Breast epithelium (tissue), 4 donors: Measurements from ENCODE around the gene EPG5. TPM values are rescaled to one million over a fixed set of nuclear protein-coding genes. Genes with fewer than 3 reads are reported as not detected.

ENCODE experiments used
- DNase-seq, 2 donors: peaks; one replicate each; pipeline ENCODE4 v3.0.0-alpha.2; 2019; ENCODE audit warnings: low spot score in 2 of 2
- H3K27ac ChIP-seq, 2 donors: fragments of 200-600 bp; sonication (generic) in 1 of 2; one replicate each; pipeline ENCODE4 v1.5.1; 2016 to 2019; ENCODE audit warnings: mild to moderate bottlenecking in 1 of 2
- H3K27me3 ChIP-seq, 2 donors: fragments of 200-600 bp; sonication (generic) in 1 of 2; one replicate each; pipeline versions ENCODE4 v1.5.1 to v1.6.0; 2017 to 2019; ENCODE audit warnings: control low read depth in 1 of 2, mild to moderate bottlenecking in 1 of 2
- H3K36me3 ChIP-seq: fragments of 200-600 bp; one replicate; pipeline ENCODE4 v1.5.1; 2019
- H3K4me1 ChIP-seq, 2 donors: fragments of 200-600 bp; sonication (generic); one replicate each; pipeline ENCODE4 v1.5.1; 2016 to 2019; ENCODE audit warnings: control low read depth in 1 of 2
- H3K4me3 ChIP-seq, 3 donors: fragments of 200-600 bp; sonication (generic); 1 replicate in 2 of 3; 2 replicates in 1 of 3; pipeline ENCODE4 v1.5.1; 2016 to 2019; ENCODE audit warnings: mild to moderate bottlenecking in 3 of 3, moderate library complexity in 2 of 3
- H3K9me3 ChIP-seq, 2 donors: fragments of 200-600 bp; sonication (generic) in 1 of 2; one replicate each; pipeline ENCODE4 v1.5.1; 2016 to 2019; ENCODE audit warnings: control low read depth in 1 of 2
- POLR2A ChIP-seq: fragments of 450-650 bp; IDR thresholded peaks from one replicate; pipeline ENCODE4 v1.6.1; 2016; ENCODE audit warnings: antibody characterized with exemption, mild to moderate bottlenecking, moderate library complexity
- POLR2AphosphoS5 ChIP-seq, 3 donors: sonication (generic); formaldehyde crosslinking; IDR thresholded peaks; one replicate each; pipeline ENCODE4 v1.6.1; 2017; ENCODE audit warnings: antibody characterized with exemption in 3 of 3
- intact Hi-C: fragments of 100-400 bp; cut with DNase I; formaldehyde crosslinking; loops from one replicate; pipeline ENCODE4 v1.15.1; 2023; ENCODE audit warnings: low total_unique reads
- total RNA-seq, 3 donors: library from RNA; depleted of rRNA; stranded (reverse); fragments of >200 nt; gene quantifications; one replicate each; pipeline ENCODE4 v1.1.0, GENCODE V29; 2016
- TF ChIP-seq, protein P1 (sequence below), 3 donors: fragments of 450-650 bp; IDR thresholded peaks; one replicate each; pipeline ENCODE4 v1.5.1; 2016 to 2017; ENCODE audit warnings: antibody characterized with exemption in 3 of 3, mild to moderate bottlenecking in 3 of 3, moderate library complexity in 3 of 3

The EPG5 gene
- total RNA-seq, 3 donors from 2014 or later: 38.7 to 64.5 (median 48.8) TPM

DNA sequence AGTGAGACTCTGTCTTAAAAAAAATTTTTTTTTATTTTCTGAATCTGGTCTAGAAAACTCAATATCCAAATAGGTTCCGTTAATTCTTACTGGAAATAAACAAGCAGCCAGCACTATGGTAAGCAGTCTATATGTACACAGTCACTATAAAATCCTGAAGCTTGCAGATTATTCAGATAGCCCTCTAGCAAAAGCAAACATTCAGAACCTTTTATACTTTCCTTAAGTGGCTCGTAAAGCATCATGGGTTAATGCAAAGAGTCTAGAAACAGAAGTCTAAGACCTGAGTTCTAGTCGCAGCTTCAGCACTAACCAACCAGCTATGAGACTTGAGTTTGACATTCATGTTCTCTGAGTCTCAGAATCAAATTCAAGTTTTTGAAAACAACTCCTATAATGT, 89.7 kb downstream of the EPG5 start:
- H3K36me3 ChIP-seq: peaks cover 10% of the 10 kb centered on the region
- H3K4me1 ChIP-seq: no peaks in the 10 kb centered on the region
- H3K4me3 ChIP-seq: no peak overlapping the region
- intact Hi-C loops: no loop called here
- TF ChIP-seq POLR2A (no peak), POLR2AphosphoS5 (IDR thresholded peaks at IDR 0.05) (no peak)
- TF ChIP-seq, protein P1, sequence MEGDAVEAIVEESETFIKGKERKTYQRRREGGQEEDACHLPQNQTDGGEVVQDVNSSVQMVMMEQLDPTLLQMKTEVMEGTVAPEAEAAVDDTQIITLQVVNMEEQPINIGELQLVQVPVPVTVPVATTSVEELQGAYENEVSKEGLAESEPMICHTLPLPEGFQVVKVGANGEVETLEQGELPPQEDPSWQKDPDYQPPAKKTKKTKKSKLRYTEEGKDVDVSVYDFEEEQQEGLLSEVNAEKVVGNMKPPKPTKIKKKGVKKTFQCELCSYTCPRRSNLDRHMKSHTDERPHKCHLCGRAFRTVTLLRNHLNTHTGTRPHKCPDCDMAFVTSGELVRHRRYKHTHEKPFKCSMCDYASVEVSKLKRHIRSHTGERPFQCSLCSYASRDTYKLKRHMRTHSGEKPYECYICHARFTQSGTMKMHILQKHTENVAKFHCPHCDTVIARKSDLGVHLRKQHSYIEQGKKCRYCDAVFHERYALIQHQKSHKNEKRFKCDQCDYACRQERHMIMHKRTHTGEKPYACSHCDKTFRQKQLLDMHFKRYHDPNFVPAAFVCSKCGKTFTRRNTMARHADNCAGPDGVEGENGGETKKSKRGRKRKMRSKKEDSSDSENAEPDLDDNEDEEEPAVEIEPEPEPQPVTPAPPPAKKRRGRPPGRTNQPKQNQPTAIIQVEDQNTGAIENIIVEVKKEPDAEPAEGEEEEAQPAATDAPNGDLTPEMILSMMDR (IDR thresholded peaks at IDR 0.05): no peak
- no peak overlapping the region for H3K27ac ChIP-seq
- no peak for DNase-seq
- H3K9me3 ChIP-seq: no peaks in the 10 kb centered on the region
- H3K27me3 ChIP-seq: no peaks in the 10 kb centered on the region

DNA sequence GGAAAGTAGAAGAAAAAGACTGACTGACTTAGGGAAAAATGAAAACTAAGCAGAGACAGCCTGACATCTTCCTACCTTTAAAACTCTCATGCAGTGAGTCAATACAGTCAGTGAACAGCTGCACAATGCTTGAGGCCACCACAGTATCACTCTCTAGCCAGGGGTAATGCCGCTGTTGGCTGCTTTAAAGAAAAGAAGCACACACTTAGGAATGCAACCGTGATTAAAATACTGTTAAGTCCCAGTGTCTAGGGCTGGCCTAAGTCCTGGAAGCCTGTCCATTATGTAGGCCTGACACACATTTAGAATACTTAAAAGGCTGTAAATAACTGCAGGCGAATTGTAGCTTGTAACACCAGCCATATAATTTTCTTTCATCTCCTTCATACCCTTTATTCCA, 91.0 kb downstream of the EPG5 start:
- TF ChIP-seq, protein P1 (IDR thresholded peaks at IDR 0.05): no peak
- TF ChIP-seq POLR2AphosphoS5 (IDR thresholded peaks at IDR 0.05) (no peak), POLR2A (no peak)
- Histone ChIP-seq H3K36me3 (peaks cover 10% of the 10 kb centered on the region), H3K9me3 (no peaks in the 10 kb centered on the region), H3K27ac (no peak overlapping the region), H3K27me3 (no peaks in the 10 kb centered on the region), H3K4me3 (no peak overlapping the region), H3K4me1 (no peaks in the 10 kb centered on the region)
- DNase-seq: no peak
- intact Hi-C loops: no loop called here

DNA sequence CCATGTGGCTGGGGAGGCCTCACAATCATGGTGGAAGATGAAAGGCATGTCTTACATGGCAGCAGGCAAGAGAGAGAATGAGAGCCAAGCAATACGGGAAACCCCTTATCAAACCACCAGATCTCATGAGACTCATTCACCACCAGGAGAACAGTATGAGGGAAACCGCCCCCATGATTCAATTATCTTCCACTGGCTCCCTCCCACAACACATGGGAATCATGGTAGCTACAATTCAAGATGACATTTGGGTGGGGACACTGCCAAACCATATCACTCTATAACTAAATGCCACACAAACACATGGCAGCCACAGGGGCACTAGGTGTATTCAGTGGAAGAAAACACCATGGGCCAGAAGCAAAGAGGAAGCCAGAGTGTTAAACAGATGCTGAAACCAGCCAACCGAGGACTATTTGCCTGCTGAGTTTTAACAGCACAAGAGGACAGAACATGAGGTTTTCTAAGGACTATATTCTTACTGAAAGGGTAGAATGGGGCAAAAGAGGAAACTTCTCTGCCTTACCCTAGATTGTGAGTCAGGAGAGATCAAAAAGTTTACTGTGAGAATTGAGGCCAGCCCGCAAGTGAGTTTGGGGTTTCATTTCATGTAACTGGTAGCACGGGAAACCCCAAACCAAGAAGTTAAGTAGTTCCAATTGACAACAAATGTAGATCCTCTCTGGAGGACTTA, 92.5 kb downstream of the EPG5 start:
- intact Hi-C loops: no loop called here
- H3K9me3 ChIP-seq: no peaks in the 10 kb centered on the region
- no peaks in the 10 kb centered on the region for H3K27me3 ChIP-seq
- no peaks in the 10 kb centered on the region for H3K4me1 ChIP-seq
- DNase-seq: no peak
- H3K4me3 ChIP-seq: no peak overlapping the region
- H3K27ac ChIP-seq: no peak overlapping the region
- peaks cover 10% of the 10 kb centered on the region for H3K36me3 ChIP-seq
- TF ChIP-seq, protein P1 (IDR thresholded peaks at IDR 0.05): no peak
- no peak for TF ChIP-seq POLR2AphosphoS5 (IDR thresholded peaks at IDR 0.05)
- no peak for TF ChIP-seq POLR2A

GRCh38 chr18:45871431-45872084, 95.6 kb downstream of the EPG5 start:
- intact Hi-C loops: no loop called here
- peaks cover 10% of the 10 kb centered on the region for H3K36me3 ChIP-seq
- no peak for DNase-seq
- TF ChIP-seq POLR2AphosphoS5 (IDR thresholded peaks at IDR 0.05): no peak
- TF ChIP-seq, protein P1 (IDR thresholded peaks at IDR 0.05): no peak
- no peak overlapping the region for H3K27ac ChIP-seq
- H3K9me3 ChIP-seq: no peaks in the 10 kb centered on the region
- no peak overlapping the region for H3K4me3 ChIP-seq
- H3K4me1 ChIP-seq: no peaks in the 10 kb centered on the region
- H3K27me3 ChIP-seq: no peaks in the 10 kb centered on the region

- Histone ChIP-seq H3K4me1 (no peaks in the 10 kb centered on the region), H3K27ac (no peak overlapping the region), H3K4me3 (no peak overlapping the region), H3K36me3 (peaks cover 8% of the 10 kb centered on the region), H3K27me3 (no peaks in the 10 kb centered on the region), H3K9me3 (no peaks in the 10 kb centered on the region)
- TF ChIP-seq POLR2AphosphoS5 (IDR thresholded peaks at IDR 0.05) (no peak), POLR2A (no peak)
- TF ChIP-seq, protein P1 (IDR thresholded peaks at IDR 0.05): no peak
- no peak for DNase-seq
- intact Hi-C loops: no loop called here
Observed at GRCh38 chr18:45870419-45870818, 96.7 kb downstream of the EPG5 start.
